HCT116 (cell line): Measurements from ENCODE around the gene PSORS1C1. TPM values are rescaled to one million over a fixed set of nuclear protein-coding genes. Genes with fewer than 3 reads are reported as not detected.

ENCODE experiments used
- ATAC-seq: fragments of 200-7000 bp; cut with Tn5 transposase; 2 replicates; pipeline ENCODE4 v1.9.1; 2020; ENCODE audit warnings: mild to moderate bottlenecking, moderate library complexity
- BruUV-seq: library from RNA; stranded (reverse); fragments of 400-500 nt; replicated peaks from 2 replicates; lab custom pipeline; 2021; lab: Mats Ljungman, UMichigan
- CTCF ChIA-PET: fragments of 300-600 bp; sonication (Branson Sonifier 250); formaldehyde crosslinking; loops from one replicate; lab custom pipeline; 2021; ENCODE audit warnings: antibody characterized with exemption; lab: Charles Lee
- POLR2A ChIA-PET: fragments of 300-600, 350-600 bp; sonication (Branson Sonifier 250); formaldehyde crosslinking; loops from one replicate; lab custom pipeline; 2021; ENCODE audit warnings: antibody characterized with exemption; lab: Charles Lee
- RAD21 ChIA-PET, 2 experiments: fragments of 300-600 bp; sonication (Branson Sonifier 250); formaldehyde crosslinking; loops; one replicate each; lab custom pipeline; 2023; ENCODE audit warnings: low total read pairs in 2 of 2; ENCODE audit not compliant: uncharacterized antibody in 2 of 2, unreplicated experiment in 2 of 2, low non-redundant PET in 1 of 2; lab: Charles Lee
- DNase-seq: peaks from one replicate; pipeline ENCODE4 v3.0.0-alpha.2; 2010; ENCODE audit warnings: low read depth, low spot score
- H2AFZ ChIP-seq: fragments of 200-600 bp; shearing (Covaris generic), sonication (generic); 2 replicates; pipeline ENCODE4 v1.6.1; 2017; ENCODE audit warnings: low read depth, mixed run types, mixed read lengths, antibody characterized with exemption, low read length; ENCODE audit not compliant: poor library complexity, severe bottlenecking
- H3K27ac ChIP-seq: 2 replicates; pipeline ENCODE4 v1.5.1; 2012; ENCODE audit warnings: low read depth, low read length
- H3K27me3 ChIP-seq: fragments of 200-600 bp; sonication (generic); 2 replicates; pipeline ENCODE4 v1.6.1; 2016; ENCODE audit warnings: mixed run types, low read length, mixed read lengths; ENCODE audit not compliant: insufficient read depth
- H3K36me3 ChIP-seq, 2 experiments: fragments of 200-500 bp in 1 of 2; fragments of 200-600 bp in 1 of 2; sonication (Bioruptor generic) in 1 of 2; sonication (generic) in 1 of 2; 2 replicates each; pipeline versions ENCODE4 v1.5.1 to v1.6.1; 2014 to 2016; ENCODE audit warnings: low read length in 2 of 2, inconsistent platforms in 1 of 2, mixed read lengths in 1 of 2, mixed run types in 1 of 2; ENCODE audit not compliant: insufficient read depth in 2 of 2, control insufficient read depth in 1 of 2
- H3K4me1 ChIP-seq, 2 experiments: fragments of 200-600 bp in 1 of 2; sonication (generic) in 1 of 2; 2 replicates each; pipeline versions ENCODE4 v1.5.1 to v1.6.1; 2012 to 2017; ENCODE audit warnings: low read length in 2 of 2, inconsistent platforms in 1 of 2, mild to moderate bottlenecking in 1 of 2, mixed read lengths in 1 of 2, mixed run types in 1 of 2, moderate library complexity in 1 of 2; ENCODE audit not compliant: insufficient read depth in 2 of 2, control insufficient read depth in 1 of 2
- H3K4me2 ChIP-seq: fragments of 200-600 bp; sonication (generic); 2 replicates; pipeline ENCODE4 v1.6.1; 2017; ENCODE audit warnings: mixed run types, low read length, mixed read lengths
- H3K4me3 ChIP-seq, 2 experiments: fragments of 200-600 bp in 1 of 2; sonication (generic) in 1 of 2; replicated peaks in 1 of 2; 2 replicates each; pipeline ENCODE4 v1.5.1; 2011 to 2016; ENCODE audit warnings: low read length in 2 of 2, control low read depth in 1 of 2, low read depth in 1 of 2, mild to moderate bottlenecking in 1 of 2, mixed read lengths in 1 of 2, mixed run types in 1 of 2
- H3K79me2 ChIP-seq: fragments of 200-600 bp; sonication (generic); 2 replicates; pipeline ENCODE4 v1.6.1; 2017; ENCODE audit warnings: mild to moderate bottlenecking, mixed run types, low read length, moderate library complexity, mixed read lengths; ENCODE audit not compliant: insufficient read depth
- H3K9ac ChIP-seq: fragments of 200-600 bp; sonication (generic); 2 replicates; pipeline ENCODE4 v1.6.1; 2016; ENCODE audit warnings: low read length, mixed read lengths
- H3K9me2 ChIP-seq: fragments of 200-600 bp; sonication (generic), shearing (Covaris generic); 2 replicates; pipeline ENCODE4 v1.6.1; 2017; ENCODE audit warnings: mixed run types, mild to moderate bottlenecking, moderate library complexity; ENCODE audit not compliant: insufficient read depth
- H3K9me3 ChIP-seq, 2 experiments: fragments of 200-500 bp in 1 of 2; fragments of 200-600 bp in 1 of 2; sonication (Bioruptor generic) in 1 of 2; sonication (generic) in 1 of 2; 2 replicates each; pipeline ENCODE4 v1.6.1; 2014 to 2017; ENCODE audit warnings: low read length in 2 of 2, mixed read lengths in 2 of 2, inconsistent platforms in 1 of 2, low read depth in 1 of 2, mild to moderate bottlenecking in 1 of 2, mixed run types in 1 of 2, moderate library complexity in 1 of 2; ENCODE audit not compliant: control insufficient read depth in 1 of 2, insufficient read depth in 1 of 2
- H4K20me1 ChIP-seq: fragments of 200-600 bp; sonication (generic), shearing (Covaris generic); 2 replicates; pipeline ENCODE4 v1.6.1; 2017; ENCODE audit warnings: mixed run types, mild to moderate bottlenecking, moderate library complexity; ENCODE audit not compliant: insufficient read depth
- CBX3 ChIP-seq: IDR thresholded peaks from 2 replicates; pipeline ENCODE4 v1.6.1; 2012; ENCODE audit warnings: low read depth
- CEBPB ChIP-seq: IDR thresholded peaks from 2 replicates; pipeline ENCODE4 v1.6.1; 2012; ENCODE audit warnings: low read depth
- EGR1 ChIP-seq: IDR thresholded peaks from 2 replicates; pipeline ENCODE4 v1.6.1; 2012; ENCODE audit warnings: low read depth
- ELF1 ChIP-seq: IDR thresholded peaks from 2 replicates; pipeline ENCODE4 v1.6.1; 2012; ENCODE audit warnings: low read depth, borderline replicate concordance
- EZH2 ChIP-seq: fragments of 200-600 bp; sonication (generic); IDR thresholded peaks from 2 replicates; pipeline ENCODE4 v1.6.1; 2017; ENCODE audit warnings: antibody characterized with exemption, mixed run types
- EZH2phosphoT487 ChIP-seq: fragments of 200-600 bp; IDR thresholded peaks from 2 replicates; pipeline ENCODE4 v1.6.1; 2018; ENCODE audit warnings: antibody characterized with exemption, borderline replicate concordance
- FOSL1 ChIP-seq: IDR thresholded peaks from 2 replicates; pipeline ENCODE4 v1.6.1; 2012; ENCODE audit warnings: low read depth
- JUND ChIP-seq: IDR thresholded peaks from 2 replicates; pipeline ENCODE4 v1.6.1; 2012
- SIN3A ChIP-seq: IDR thresholded peaks from 2 replicates; pipeline ENCODE4 v1.6.1; 2012; ENCODE audit warnings: low read depth
- SP1 ChIP-seq: IDR thresholded peaks from 2 replicates; pipeline ENCODE4 v1.6.1; 2012; ENCODE audit warnings: low read depth
- SRF ChIP-seq: IDR thresholded peaks from 2 replicates; pipeline ENCODE4 v1.6.1; 2012; ENCODE audit warnings: low read depth
- TCF7L2 ChIP-seq: IDR thresholded peaks from 2 replicates; pipeline ENCODE4 v1.7.0; 2011; ENCODE audit warnings: borderline replicate concordance, inconsistent platforms; ENCODE audit not compliant: insufficient read depth, insufficient read length; ENCODE audit errors: extremely low read depth
- ZNF274 ChIP-seq: fragments of 200-500 bp; sonication (Bioruptor generic); IDR thresholded peaks from 2 replicates; pipeline ENCODE4 v1.6.1; 2014; ENCODE audit warnings: mild to moderate bottlenecking, low read depth, low read length, inconsistent platforms
- intact Hi-C: fragments of 100-400 bp; cut with micrococcal nuclease; formaldehyde crosslinking; loops from 2 replicates; pipeline ENCODE4 v1.10.0; 2022
- total RNA-seq: library from RNA; stranded (reverse); gene quantifications from one replicate; pipeline ENCODE4 v1.2.1, GENCODE V29; 2021; ENCODE audit not compliant: unreplicated experiment
- TF ChIP-seq, protein P1 (sequence below): IDR thresholded peaks from 2 replicates; pipeline ENCODE4 v1.6.1; 2012; ENCODE audit warnings: low read depth
- TF ChIP-seq, protein P2 (sequence below), 3 experiments: fragments of 200-600 bp in 1 of 3; sonication (generic) in 1 of 3; IDR thresholded peaks in 2 of 3; conservative IDR thresholded peaks in 1 of 3; 2 replicates each; pipeline ENCODE4 v1.5.1; 2012 to 2017; ENCODE audit warnings: low read depth in 2 of 3, low read length in 2 of 3, antibody characterized with exemption in 1 of 3, borderline replicate concordance in 1 of 3, control low read depth in 1 of 3, mild to moderate bottlenecking in 1 of 3, mixed read lengths in 1 of 3, mixed run types in 1 of 3, moderate library complexity in 1 of 3; ENCODE audit not compliant: insufficient read depth in 1 of 3

Gene PSORS1C1
- total RNA-seq, 1 experiment from 2014 or later = 9.8 TPM

DNA sequence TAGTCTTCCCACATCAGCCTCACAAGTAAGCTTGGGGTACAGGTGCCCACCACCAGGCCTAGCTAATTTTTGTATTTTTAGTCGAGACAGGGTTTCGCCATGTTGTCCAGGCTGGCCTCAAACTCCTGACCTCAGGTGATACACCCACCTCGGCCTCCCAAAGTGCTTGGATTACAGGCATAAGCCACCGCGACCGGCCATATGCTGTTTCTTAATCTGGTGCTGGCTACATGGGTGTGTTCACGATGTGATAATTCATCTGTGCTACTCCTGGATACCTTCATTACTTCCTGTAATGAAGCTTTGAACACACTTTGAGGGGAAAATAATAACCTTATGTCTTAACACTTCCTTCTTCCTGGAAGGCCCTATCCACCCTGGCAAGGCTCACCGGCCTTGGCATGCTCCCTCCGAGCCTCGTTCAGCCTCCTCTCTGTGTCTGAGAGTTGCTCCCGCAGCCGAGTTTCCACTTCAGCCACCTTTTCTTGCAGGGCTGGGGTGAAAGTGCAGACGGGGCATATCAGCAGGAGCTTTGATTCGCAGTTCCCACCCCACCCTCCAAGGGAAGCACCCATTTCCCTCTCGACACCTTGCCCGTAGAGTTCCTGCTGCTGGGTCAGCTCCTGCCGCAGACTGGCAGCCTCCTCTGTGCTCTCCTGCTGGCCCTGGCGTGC, 29.8 kb downstream of the PSORS1C1 start:
- intact Hi-C loops = no loop called here
- CTCF ChIA-PET = no interaction called here
- BruUV-seq = no TSS peak
- no peaks in the 10 kb centered on the region for H4K20me1 ChIP-seq
- no peak overlapping the region for H3K4me2 ChIP-seq
- DNase-seq (no peak), ATAC-seq (no peak)
- TF ChIP-seq EGR1 (no peak), SRF (no peak), ZNF274 (no peak), TCF7L2 (no peak), FOSL1 (no peak), ELF1 (no peak), JUND (no peak), CBX3 (no peak)
- H3K9me2 ChIP-seq = no peaks in the 10 kb centered on the region
- no peaks in the 10 kb centered on the region for H3K79me2 ChIP-seq
- no peaks in the 10 kb centered on the region for H3K4me1 ChIP-seq
- no peaks in the 10 kb centered on the region for H3K27me3 ChIP-seq
- H3K9ac ChIP-seq = no peak overlapping the region
- no peaks in the 10 kb centered on the region for H3K9me3 ChIP-seq
- RAD21 ChIA-PET = no interaction called here
- POLR2A ChIA-PET = no interaction called here
- no peak overlapping the region for H3K4me3 ChIP-seq
- H3K27ac ChIP-seq = no peak overlapping the region
- peaks cover 0 to 3% of the 10 kb centered on the region in 2 experiments; a peak in 1 of 4 replicates for H3K36me3 ChIP-seq
- no peak overlapping the region for H2AFZ ChIP-seq

DNA sequence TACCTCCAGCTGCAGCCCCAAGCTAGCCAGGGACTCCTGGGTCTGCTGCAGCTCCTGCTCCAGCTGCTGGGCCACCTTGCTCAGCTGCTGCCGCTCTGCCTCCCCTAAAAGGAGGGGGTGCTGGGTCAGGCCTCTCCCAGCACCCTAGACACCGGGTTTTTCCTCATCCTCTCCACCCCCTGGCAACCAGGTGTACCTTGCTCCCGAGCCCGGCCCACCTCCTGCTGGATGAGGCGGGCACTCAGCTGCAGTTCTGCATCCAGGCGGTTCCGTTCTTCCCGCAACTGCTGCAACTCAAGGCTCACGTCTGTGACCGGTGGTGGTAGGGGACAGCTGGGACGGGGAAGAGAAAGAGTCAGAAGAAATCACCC, 30.4 kb downstream of the PSORS1C1 start:
- Histone ChIP-seq H3K27ac (no peak overlapping the region), H3K4me2 (no peak overlapping the region), H3K9me2 (no peaks in the 10 kb centered on the region), H3K27me3 (no peaks in the 10 kb centered on the region), H3K4me1 (no peaks in the 10 kb centered on the region), H3K36me3 (peaks cover 0 to 3% of the 10 kb centered on the region in 2 experiments; a peak in 1 of 4 replicates), H4K20me1 (no peaks in the 10 kb centered on the region), H3K9me3 (no peaks in the 10 kb centered on the region), H3K9ac (no peak overlapping the region), H2AFZ (no peak overlapping the region), H3K79me2 (no peaks in the 10 kb centered on the region), H3K4me3 (no peak overlapping the region)
- no TSS peak for BruUV-seq
- DNase-seq (no peak), ATAC-seq (no peak)
- intact Hi-C loops = no loop called here
- TF ChIP-seq CBX3 (no peak), CEBPB (no peak), SRF (no peak), SIN3A (no peak), TCF7L2 (no peak), JUND (no peak), EZH2phosphoT487 (no peak), SP1 (no peak), EZH2 (no peak)
- TF ChIP-seq, protein P1, sequence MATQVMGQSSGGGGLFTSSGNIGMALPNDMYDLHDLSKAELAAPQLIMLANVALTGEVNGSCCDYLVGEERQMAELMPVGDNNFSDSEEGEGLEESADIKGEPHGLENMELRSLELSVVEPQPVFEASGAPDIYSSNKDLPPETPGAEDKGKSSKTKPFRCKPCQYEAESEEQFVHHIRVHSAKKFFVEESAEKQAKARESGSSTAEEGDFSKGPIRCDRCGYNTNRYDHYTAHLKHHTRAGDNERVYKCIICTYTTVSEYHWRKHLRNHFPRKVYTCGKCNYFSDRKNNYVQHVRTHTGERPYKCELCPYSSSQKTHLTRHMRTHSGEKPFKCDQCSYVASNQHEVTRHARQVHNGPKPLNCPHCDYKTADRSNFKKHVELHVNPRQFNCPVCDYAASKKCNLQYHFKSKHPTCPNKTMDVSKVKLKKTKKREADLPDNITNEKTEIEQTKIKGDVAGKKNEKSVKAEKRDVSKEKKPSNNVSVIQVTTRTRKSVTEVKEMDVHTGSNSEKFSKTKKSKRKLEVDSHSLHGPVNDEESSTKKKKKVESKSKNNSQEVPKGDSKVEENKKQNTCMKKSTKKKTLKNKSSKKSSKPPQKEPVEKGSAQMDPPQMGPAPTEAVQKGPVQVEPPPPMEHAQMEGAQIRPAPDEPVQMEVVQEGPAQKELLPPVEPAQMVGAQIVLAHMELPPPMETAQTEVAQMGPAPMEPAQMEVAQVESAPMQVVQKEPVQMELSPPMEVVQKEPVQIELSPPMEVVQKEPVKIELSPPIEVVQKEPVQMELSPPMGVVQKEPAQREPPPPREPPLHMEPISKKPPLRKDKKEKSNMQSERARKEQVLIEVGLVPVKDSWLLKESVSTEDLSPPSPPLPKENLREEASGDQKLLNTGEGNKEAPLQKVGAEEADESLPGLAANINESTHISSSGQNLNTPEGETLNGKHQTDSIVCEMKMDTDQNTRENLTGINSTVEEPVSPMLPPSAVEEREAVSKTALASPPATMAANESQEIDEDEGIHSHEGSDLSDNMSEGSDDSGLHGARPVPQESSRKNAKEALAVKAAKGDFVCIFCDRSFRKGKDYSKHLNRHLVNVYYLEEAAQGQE = no peak
- TF ChIP-seq, protein P2, sequence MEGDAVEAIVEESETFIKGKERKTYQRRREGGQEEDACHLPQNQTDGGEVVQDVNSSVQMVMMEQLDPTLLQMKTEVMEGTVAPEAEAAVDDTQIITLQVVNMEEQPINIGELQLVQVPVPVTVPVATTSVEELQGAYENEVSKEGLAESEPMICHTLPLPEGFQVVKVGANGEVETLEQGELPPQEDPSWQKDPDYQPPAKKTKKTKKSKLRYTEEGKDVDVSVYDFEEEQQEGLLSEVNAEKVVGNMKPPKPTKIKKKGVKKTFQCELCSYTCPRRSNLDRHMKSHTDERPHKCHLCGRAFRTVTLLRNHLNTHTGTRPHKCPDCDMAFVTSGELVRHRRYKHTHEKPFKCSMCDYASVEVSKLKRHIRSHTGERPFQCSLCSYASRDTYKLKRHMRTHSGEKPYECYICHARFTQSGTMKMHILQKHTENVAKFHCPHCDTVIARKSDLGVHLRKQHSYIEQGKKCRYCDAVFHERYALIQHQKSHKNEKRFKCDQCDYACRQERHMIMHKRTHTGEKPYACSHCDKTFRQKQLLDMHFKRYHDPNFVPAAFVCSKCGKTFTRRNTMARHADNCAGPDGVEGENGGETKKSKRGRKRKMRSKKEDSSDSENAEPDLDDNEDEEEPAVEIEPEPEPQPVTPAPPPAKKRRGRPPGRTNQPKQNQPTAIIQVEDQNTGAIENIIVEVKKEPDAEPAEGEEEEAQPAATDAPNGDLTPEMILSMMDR (IDR thresholded peaks at IDR 0.05 in 2 of 3, conservative IDR thresholded peaks at IDR 0.05 in 1 of 3; ENCODE audit: borderline replicate concordance in 1 of 3, insufficient read depth in 1 of 3, low read depth in 2 of 3, low read length in 2 of 3) = no peak
- ChIA-PET POLR2A (no interaction called here), RAD21 (no interaction called here), CTCF (no interaction called here)
